Chondrocyte (in vitro differentiated cells): ENCODE measurements around the gene VRK3. TPM values are rescaled to one million over a fixed set of nuclear protein-coding genes. Genes with fewer than 3 reads are reported as not detected.
"Not testable (repeated sequence)": the region's sequence is repeated elsewhere in the genome, so short reads cannot be mapped to it uniquely, and the experiment has no call there.

ENCODE experiments used
- DNase-seq: peaks from one replicate; pipeline ENCODE4 v3.0.0; 2021; ENCODE audit warnings: mixed read lengths, low spot score
- H3K27ac Mint-ChIP-seq: one replicate; pipeline ENCODE4 v1.8.0; 2021; ENCODE audit warnings: mild to moderate bottlenecking, moderate library complexity, mixed read lengths; ENCODE audit not compliant: unreplicated experiment
- H3K27me3 Mint-ChIP-seq: 2 replicates; pipeline ENCODE4 v1.8.0; 2021; ENCODE audit warnings: low read depth, mixed read lengths
- H3K36me3 Mint-ChIP-seq: 2 replicates; pipeline ENCODE4 v1.8.0; 2021; ENCODE audit warnings: low read depth, mixed read lengths
- H3K4me1 Mint-ChIP-seq: 2 replicates; pipeline ENCODE4 v1.8.0; 2021; ENCODE audit warnings: low read depth, mild to moderate bottlenecking, mixed read lengths
- H3K4me3 Mint-ChIP-seq: one replicate; pipeline ENCODE4 v1.8.0; 2021; ENCODE audit warnings: mild to moderate bottlenecking, moderate library complexity, mixed read lengths; ENCODE audit not compliant: unreplicated experiment
- H3K9me3 Mint-ChIP-seq: 2 replicates; pipeline ENCODE4 v1.8.0; 2021; ENCODE audit warnings: low read depth, mixed read lengths
- total RNA-seq: library from RNA; stranded (reverse); gene quantifications from 3 replicates; pipeline ENCODE4 v1.2.1, GENCODE V29; 2021
- TF ChIP-seq, protein P1 (sequence below): fragments of 200-600 bp; sonication (generic); IDR thresholded peaks from 2 replicates; pipeline ENCODE4 v1.5.0; 2021; ENCODE audit warnings: antibody characterized with exemption, mild to moderate bottlenecking, moderate library complexity

Gene VRK3
- total RNA-seq, 1 donor from 2014 or later: 21.1 TPM

DNA sequence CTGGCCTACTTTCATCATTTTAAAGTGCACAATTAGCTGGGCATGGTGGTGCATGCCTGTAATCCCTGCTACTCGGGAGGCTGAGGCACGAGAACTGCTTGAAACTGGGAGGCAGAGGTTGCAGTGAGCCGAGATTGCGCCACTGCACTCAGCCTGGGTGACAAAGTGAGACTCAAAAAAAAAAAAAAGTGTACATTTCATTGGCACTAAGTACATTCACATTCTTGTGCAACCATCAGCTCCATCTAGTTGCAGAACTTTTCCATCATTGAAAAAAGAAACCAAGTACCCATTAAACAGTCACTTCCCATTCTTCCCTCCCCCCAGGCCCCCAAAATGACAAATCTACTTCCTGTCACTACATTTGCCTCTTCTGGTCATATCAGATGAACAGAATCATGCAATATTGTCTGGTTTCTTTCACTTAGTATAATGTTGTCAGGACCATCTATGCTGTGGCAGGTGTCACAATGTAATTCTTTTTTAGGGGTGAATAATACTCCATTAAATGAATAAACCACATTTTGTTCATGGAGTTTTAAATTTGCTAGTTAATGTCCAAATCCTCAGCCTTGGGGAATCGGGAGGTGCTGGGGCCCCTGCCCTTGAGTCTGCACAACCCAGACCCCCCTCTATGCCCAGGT is 56.8 kb downstream of the VRK3 start:
- Mint-ChIP-seq H3K4me1 (no peaks in the 10 kb centered on the region), H3K9me3 (no peaks in the 10 kb centered on the region), H3K27ac (no peak overlapping the region), H3K4me3 (no peak overlapping the region), H3K27me3 (peaks cover 6% of the 10 kb centered on the region), H3K36me3 (no peaks in the 10 kb centered on the region)
- TF ChIP-seq, protein P1, sequence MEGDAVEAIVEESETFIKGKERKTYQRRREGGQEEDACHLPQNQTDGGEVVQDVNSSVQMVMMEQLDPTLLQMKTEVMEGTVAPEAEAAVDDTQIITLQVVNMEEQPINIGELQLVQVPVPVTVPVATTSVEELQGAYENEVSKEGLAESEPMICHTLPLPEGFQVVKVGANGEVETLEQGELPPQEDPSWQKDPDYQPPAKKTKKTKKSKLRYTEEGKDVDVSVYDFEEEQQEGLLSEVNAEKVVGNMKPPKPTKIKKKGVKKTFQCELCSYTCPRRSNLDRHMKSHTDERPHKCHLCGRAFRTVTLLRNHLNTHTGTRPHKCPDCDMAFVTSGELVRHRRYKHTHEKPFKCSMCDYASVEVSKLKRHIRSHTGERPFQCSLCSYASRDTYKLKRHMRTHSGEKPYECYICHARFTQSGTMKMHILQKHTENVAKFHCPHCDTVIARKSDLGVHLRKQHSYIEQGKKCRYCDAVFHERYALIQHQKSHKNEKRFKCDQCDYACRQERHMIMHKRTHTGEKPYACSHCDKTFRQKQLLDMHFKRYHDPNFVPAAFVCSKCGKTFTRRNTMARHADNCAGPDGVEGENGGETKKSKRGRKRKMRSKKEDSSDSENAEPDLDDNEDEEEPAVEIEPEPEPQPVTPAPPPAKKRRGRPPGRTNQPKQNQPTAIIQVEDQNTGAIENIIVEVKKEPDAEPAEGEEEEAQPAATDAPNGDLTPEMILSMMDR: no peak
- DNase-seq: no peak

- not testable (repeated sequence) for H3K9me3 Mint-ChIP-seq, H3K36me3 Mint-ChIP-seq, H3K4me1 Mint-ChIP-seq, H3K27me3 Mint-ChIP-seq, H3K27ac Mint-ChIP-seq, H3K4me3 Mint-ChIP-seq
- DNase-seq: peak; percentile 9
These were observed 64.2 kb downstream of the VRK3 start, which contains the start of gene SIGLEC11 for GRCh38 chr19:49960980-49961379. SIGLEC11 (minus strand) TSS chr19:49961172; CDS start chr19:49961081, 91 bp downstream.

GRCh38 chr19:49959892-49960291 is 65.3 kb downstream of the VRK3 start:
- not testable (repeated sequence) for H3K27ac Mint-ChIP-seq, H3K9me3 Mint-ChIP-seq

GRCh38 chr19:49958596-49958995 is 66.6 kb downstream of the VRK3 start:
- H3K4me1 Mint-ChIP-seq, H3K27ac Mint-ChIP-seq, H3K36me3 Mint-ChIP-seq, H3K9me3 Mint-ChIP-seq, H3K4me3 Mint-ChIP-seq: not testable (repeated sequence)
- H3K27me3 Mint-ChIP-seq: peaks cover 18% of the 10 kb centered on the region
- peak; percentile 78 for DNase-seq

More at GRCh38 chr19:49959892-49960291, 65.3 kb downstream of the VRK3 start:
- not testable (repeated sequence) for H3K4me1 Mint-ChIP-seq, H3K27me3 Mint-ChIP-seq, H3K4me3 Mint-ChIP-seq, H3K36me3 Mint-ChIP-seq
- DNase-seq: peak; percentile 49

DNA sequence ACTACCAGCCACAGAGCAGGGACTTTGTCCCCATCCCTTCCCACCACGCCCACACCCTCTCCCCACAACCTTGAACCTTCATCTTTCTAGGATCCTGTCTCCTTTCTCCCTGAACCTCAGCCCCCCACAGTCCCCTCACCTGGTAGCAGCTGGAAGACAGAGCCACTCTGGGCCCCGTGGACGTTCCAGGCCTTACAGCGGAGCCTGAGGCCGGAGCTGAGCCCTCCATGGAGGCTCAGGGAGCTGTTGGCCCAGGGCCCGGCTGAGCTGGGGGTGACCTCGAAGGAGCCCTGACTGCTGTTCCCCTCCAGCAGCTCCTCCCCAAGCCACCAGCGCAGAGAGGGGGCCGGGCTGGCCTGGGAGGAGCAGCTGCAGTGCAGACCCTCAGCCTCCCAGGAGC is 67.0 kb downstream of the VRK3 start:
- not testable (repeated sequence) for H3K4me3 Mint-ChIP-seq

GRCh38 chr19:49957262-49957915 is 67.8 kb downstream of the VRK3 start:
- peak; percentile 7 for DNase-seq
- no peak overlapping the region for H3K4me3 Mint-ChIP-seq
- no peaks in the 10 kb centered on the region for H3K9me3 Mint-ChIP-seq
- TF ChIP-seq, protein P1: no peak
- H3K27me3 Mint-ChIP-seq: peaks cover 23% of the 10 kb centered on the region
- H3K4me1 Mint-ChIP-seq: peaks cover 3% of the 10 kb centered on the region
- H3K27ac Mint-ChIP-seq: no peak overlapping the region
- no peaks in the 10 kb centered on the region for H3K36me3 Mint-ChIP-seq

More for the DNA sequence above, 67.0 kb downstream of the VRK3 start:
- H3K27me3 Mint-ChIP-seq: peaks cover 23% of the 10 kb centered on the region
- H3K27ac Mint-ChIP-seq, H3K36me3 Mint-ChIP-seq, H3K9me3 Mint-ChIP-seq, H3K4me1 Mint-ChIP-seq: not testable (repeated sequence)
- DNase-seq: peak; percentile 35

DNA sequence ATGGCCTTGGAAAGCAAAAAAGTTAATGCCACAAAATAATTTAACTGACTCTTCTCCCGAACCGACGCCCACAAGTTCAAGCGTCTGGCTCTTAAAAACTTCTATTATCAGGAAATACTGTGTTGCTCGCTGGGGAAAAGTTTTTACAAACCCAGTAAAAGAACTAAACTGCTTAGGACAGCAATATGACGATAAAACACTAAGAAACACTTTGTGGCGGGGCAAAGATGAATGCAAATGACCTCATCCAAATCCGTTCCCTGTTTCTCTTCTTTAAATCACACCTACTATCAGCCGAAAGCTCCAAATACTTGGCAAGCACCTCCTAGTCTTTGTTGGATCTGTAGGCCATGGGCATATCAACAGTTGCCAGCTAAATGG is 69.1 kb downstream of the VRK3 start:
- no peak overlapping the region for H3K4me3 Mint-ChIP-seq
- TF ChIP-seq, protein P1: no peak
- H3K27ac Mint-ChIP-seq: no peak overlapping the region
- peaks cover 7% of the 10 kb centered on the region for H3K4me1 Mint-ChIP-seq
- H3K36me3 Mint-ChIP-seq: no peaks in the 10 kb centered on the region
- no peak for DNase-seq
- peaks cover 23% of the 10 kb centered on the region for H3K27me3 Mint-ChIP-seq
- no peaks in the 10 kb centered on the region for H3K9me3 Mint-ChIP-seq
